GM19043 (cell line): ENCODE results near the gene UBE2G2.

Experiments
- ATAC-seq: cut with Tn5 transposase; IDR thresholded peaks from one replicate; pipeline ENCODE4 v1.9.1; 2021; ENCODE audit warnings: low read depth; ENCODE audit not compliant: unreplicated experiment

Gene UBE2G2

DNA sequence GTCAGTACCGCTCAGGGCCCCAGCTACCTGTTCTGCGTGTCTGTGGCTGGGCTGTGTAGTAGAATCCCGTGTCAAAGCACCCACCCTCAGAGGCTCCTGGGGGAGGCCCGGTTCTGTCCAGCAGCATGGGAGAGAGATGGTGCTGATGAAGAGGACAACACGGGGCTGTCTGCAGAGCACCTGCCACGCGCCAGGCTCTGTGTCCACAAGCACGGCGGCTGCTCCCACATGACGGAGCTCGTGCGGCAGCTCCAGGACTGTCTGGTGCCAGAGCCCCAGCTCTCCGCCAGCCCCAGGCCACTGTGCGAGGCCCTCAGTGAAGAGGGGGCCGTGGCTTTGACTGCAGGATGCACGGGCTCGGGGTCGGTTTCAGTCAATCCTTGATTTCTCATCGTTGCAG is 48.3 kb downstream of the UBE2G2 start:
- ATAC-seq = no peak

DNA sequence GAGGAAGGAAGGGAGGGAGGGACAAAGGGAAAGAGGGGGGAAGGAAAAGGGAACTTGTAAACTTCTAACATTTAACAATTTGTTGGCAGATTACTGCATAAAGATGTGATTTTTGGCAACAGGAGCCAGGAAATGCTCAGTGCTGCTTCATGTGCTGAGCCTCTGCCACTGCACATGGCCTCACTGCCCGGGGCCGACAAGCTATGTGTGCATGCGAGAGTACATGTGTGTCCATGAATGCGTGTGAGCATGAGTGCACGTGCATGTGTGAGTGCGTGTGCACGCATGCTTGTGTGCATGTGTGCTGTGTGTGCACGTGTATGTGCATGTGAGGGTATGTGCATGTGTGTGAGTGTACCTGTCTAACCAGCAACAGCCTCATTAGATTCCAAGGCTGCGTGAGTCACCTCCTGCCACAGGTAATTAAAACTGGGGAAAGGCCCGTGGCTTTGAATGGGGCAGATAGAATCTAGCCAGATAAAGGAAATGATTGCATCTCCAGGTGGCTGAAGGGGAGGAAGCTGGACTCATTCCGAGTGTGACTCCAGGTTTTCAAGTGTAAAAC is 48.9 kb downstream of the UBE2G2 start:
- no peak for ATAC-seq

DNA sequence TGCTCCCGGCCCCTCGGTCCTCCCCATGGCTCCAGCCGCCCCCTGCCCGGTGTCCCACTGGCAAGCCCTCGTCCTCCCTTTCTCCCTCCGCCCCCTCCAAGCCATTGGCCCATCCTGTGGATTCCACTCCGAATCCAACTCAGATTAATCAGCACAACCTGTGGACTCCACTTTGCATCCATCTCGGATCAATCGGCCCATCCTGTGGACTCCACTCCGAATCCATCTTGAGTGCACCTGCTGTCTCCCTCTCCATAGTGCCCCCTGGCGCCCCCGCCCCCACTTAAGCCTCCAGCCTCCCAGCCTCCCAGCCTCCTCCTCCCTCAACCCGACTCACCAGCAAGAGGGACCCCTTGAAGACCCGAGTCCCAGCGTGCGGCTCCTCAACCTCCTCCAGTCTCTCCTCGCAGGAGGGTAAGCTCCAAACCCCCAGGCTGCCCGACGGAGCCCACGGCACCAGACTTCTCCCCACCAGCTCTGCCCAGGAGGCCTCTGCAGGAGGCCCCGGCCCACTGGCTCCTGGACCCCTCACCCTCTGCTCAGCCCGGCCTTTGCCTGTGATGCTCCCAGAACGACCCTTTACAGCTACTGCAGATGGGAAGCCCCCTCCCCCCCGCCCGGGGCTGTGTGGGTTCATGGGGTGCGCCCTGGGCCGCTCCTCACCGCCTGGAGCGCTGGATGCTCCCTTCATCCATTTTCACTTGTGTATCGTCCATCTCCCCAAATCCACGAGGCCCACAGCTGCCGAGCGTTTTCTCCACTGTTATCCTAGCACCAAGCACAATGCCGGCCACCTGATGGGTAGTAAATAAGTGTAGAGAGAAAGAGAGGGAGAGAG is 49.6 kb downstream of the UBE2G2 start:
- ATAC-seq = no peak

DNA sequence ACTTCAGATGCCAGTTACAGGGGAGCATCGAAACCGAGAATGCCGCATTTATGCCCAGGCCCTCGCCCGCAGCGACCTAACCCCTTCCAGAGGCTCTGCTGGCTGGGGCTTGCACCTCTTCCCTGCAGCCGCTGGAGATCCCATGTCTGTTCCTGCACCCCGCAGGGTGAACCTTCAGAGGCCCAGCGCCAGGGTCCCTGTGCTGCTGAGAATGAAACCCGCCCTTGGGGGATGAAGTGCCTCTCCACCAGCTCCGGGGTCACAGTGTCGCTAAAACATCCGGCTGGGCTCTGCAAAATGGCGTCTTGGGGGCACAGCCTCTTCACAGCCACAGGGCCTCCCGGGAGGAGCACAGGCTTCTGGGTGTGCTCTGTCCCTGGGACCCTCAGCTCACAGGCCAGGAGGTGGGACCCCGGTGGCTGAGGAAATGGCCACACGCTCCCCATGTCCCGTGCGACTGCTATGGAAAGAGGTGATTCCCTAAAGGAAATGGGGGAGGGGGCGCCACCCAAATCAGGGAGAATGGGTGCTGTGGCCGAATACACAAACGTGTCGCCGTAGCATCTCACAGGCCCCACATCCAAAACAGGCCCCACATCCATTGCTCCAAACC is 50.3 kb downstream of the UBE2G2 start:
- ATAC-seq = no peak

DNA sequence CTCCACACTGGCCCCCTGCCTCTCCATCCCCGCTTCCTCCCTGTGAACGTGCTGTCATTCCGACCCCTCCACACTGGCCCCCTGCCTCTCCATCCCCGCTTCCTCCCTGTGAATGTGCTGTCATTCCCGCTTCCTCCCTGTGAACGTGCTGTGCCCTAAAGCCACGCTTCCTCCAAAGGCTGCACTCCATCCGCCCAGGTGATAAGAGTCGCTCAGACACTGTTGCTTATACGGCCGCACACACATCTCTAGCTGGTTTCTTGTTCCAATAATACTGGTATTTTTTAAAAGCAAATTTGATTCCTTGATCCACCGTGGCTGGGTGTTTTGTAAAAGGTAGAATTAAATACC is 51.0 kb downstream of the UBE2G2 start:
- no peak for ATAC-seq

DNA sequence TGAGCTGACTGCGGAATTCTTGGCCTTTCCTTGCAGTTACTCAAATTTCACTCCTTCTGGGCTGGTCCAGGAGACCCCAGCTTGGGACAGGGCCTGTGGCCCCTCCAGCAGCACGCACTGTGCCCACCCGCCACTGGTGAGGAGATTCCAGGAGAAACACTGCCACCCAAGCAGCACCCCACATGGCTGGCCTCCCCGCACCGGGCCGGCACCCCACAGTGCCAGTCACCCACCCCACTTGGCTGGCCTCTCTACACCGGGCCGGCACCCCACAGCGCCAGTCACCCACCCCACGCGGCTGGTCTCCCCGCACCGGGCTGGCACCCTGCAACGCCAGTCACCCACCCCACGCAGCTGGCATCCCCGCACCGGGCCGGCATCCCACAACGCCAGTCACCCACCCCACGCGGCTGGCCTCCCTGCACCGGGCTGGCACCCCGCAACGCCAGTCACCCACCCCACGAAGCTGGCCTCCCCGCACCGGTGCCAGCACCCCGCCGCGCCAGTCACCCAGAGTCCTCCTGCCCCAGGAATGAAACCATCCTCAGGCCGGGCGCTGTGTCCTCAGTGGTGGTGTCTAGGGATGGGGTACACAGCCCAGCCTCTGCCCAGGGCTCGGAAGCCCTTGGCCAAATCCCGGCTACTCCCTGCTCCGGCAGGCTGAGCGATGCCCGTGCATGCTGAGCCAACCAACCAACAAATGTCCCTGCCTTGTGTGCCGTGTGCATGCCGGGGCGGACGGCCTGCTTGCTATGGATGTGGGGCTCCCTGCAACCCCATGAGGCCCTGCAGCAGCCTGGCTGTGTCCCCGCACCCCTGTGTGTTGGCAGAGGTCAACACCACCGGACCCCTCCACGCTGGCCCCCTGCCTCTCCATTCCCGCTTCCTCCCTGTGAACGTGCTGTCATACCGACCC is 51.6 kb downstream of the UBE2G2 start:
- ATAC-seq = no peak

DNA sequence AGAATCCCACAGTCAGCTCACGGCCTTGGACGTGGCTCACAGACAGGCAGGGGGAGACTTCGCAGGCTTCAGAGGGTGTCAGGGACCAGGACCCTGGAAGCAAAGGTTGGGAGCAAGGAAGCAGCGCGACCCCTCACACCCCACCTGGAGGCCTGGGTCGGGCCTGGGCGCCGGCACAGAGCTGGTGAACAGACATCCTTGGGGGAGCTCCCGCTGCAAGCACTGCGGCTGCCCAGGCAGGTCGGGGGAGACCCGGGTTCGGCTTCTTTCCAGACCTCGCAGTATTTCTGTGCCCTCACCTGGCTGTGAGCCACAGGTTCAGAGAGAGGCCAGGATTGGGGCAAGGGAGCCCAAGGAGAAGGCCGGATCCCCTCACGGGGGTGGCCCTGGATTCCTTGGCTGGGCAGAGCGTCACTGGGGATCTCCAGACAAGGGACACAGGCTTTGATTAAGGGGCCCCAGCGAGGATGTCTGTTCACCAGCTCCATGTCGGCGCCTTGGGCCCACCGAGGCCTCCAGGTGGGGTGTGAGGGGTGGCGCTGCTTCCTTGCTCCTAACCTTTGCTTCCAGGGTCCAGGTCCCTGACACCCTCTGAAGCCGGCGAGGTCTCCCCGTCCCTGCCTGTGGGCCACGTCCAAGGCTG is 52.4 kb downstream of the UBE2G2 start:
- ATAC-seq = no peak

DNA sequence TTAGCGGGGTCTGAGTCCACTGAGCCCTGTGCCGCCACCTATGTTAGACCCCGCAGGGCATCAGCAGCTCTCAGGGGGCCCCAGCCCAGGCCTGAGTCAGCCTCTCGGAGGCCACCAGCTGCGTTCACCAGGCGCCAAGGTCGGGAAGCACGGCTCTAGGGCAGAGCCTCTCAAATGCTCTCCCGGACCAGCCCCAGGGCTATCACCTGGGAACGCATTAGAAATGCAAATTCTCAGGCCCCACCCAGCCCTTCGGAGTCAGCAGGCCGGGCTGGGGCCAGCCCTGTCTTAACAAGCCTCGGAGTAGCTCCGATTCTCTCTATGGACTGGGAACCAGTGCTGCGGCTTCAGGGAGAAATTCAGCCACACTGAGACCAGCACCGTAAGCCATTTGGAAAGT is 53.0 kb downstream of the UBE2G2 start:
- no peak for ATAC-seq

DNA sequence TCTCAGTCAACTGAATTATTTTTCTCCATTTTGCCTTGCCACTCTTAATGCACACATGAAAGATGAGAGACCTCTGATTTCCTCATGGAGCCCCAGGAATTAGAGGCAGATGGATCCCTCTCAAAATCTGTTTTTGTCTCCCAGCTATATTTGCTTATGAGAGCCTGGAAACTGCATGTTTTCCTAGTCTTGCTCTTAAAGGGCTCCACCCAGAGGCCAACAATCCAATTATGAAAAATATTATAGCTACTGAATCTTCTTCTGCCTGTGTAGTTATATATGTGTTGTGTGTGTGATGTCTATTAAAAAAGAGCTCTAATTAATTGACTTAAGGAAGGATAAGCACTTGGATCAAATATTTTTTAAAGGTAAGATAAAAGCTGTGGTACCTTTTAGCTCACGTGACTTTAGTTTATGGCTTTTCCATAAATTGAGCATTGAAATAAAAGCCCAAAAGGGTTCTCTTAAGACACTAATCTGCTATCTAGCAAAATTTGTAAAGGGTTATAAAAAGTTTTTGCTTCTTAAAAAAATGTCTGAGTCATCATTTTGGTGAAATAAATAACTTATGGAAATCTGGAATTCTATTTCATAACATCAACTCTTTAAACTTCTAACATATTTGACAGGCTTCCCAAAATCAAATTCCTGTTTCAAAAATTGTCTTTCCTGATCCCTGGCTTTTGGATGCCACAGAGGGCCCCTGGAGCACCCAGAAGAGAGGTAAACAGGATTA is 59.0 kb downstream of the UBE2G2 start:
- no peak for ATAC-seq

DNA sequence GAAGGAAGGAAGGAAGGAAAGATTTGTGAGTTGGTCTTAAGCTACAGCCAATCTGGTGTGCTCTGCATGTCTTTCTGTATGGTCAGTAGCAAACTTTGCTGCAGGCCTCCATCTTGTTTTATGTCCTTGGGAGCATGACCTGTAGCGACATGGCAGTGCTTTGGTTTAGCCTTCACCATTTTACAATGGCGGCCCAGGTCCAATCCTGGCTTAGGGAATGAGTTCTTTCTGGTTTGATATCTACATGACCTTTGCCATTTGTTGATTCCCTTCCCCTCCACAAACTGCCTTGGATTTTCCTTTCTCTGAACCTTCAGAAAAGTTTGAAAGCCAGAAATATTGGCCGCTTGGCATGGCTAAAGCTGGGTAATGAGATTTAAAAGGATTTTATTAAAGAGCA is 59.7 kb downstream of the UBE2G2 start:
- no peak for ATAC-seq

DNA sequence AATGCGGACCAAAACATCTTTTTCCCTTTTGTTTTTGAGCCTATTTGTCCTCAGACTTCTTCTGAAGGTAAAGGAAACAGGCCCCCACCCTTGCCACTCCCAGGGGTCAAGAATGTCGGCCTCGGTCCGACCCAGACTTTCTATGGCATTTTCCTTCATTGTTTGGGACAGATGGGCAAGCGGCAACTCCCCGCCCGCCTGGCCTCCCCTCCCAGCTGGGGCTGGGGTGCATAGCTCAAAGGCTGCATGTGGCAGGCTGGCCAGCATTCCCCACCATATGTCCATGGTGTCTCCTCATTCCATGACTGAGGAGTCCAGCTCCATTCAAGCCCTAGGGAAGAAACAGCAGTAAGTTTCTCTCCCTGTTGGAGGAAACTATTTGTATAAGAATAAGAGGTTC is 60.9 kb downstream of the UBE2G2 start:
- no peak for ATAC-seq

DNA sequence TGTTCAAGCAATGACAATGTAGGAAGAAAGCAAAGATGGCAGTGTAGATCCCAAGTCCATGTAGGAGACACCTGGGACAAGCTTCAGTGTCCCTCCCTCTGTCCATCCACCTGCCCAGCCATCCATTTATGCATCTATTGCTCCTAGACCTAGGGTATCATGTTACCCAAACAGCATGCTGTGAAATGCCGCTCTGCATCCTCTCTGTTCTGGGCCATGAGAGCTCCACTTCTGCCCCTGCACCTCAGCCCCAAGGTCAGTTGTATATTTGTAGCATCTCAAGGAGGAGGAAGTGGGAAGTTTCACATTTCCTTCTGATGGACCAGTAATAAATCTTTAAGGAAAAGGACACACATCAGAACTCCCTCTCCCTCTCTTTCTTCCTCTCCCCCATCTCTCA is 62.3 kb downstream of the UBE2G2 start:
- no peak for ATAC-seq

DNA sequence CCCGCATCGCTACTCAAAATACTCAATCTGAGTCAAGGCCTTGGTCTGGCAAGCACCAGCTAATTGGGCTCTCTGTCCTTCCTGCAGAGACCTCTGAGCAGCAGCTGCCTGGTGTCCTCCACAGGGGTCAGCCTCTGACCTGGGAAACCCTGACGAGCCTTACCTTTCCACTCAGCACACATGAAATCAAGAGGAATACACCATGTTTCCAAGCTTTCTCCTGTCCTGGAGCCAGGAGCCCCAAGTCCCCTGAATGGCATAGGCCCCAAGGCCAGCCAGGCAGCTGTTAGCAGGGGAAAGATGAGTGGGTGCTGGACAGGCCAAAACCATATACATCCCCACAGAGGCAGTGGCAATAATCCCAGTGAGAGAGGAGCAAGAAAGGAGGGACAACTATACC is 63.0 kb downstream of the UBE2G2 start:
- no peak for ATAC-seq

DNA sequence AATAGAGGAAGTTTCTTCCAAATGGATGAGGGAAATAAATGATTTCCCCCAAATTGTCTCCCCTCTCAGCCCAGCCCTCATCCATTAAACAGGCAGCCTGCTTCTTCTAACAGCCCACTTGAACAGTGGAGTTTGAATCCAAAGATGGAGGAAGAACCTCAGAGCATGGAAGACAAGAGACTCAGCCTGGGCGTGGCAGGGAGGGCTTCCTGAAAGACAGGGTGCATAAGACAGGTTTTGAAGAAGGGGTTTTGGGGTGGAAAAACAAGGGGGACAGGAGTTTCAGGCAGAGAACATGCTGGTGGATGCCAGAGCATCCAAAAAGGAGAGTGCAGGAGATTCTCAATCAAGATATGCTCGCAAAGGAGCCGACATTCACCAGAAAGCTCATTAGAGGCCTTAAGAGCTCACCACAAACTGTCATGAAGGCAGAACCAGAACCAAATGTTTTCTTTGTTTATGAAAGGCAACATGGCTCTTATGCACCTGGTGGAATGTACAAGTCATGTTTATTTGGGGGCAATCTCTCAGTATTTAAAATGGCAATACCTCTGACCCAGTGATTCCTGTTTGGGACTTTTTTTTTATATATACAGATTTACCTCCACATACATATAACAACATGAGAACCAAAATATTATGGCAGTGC is 63.8 kb downstream of the UBE2G2 start:
- ATAC-seq = no peak

DNA sequence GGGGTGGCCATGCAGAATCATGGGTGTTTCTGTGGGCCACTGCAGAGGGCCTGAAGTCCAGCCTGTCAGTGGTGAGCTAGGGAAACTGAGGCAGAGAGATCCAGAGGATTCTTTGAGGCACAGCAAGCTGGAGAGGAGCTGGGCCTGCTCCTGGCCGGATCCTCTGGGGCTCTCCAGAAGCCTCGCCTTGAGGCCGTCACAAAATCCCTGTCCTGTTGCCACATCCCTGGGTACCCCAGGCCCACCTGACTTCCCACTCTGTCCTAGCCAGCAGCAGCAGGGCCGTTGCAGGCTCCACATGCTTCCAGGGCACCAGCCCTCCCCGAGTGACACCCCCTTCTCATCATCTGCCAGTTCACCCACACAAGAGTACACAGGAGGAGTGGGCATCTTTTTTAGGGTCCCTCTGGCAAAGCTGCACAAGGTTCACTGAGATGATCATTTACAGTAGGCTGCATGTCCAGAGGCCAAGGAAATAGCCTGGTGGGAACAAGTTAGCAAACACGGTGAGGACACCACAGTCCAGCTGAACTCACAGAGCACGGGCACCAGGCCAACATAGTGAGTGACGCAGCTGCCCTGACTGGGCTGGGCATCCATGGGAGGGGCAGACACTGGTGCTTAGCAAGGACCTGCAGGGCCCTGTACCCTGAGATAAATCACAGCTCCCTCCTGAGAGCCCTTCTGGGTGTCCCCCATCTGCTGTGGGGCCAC is 65.2 kb downstream of the UBE2G2 start:
- ATAC-seq = no peak

DNA sequence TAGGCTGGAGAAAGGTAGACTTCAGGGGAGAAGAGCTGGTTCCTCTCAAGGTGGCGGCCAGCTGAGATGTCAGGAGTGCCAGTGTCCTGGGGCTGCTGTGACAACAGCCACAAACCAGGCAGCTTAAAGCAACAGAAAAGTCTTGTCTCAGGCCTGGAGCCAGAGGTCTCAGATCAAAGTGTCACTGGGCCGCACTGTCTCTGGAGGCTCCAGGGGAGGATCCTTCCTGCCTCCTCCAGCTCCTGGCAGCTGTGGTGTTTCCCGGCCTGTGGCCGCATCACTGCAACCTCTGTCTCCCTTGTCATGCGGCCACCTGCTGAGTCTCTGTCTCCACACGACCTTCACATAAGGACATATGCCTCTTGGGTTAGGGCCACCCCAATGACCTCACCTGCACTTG is 65.8 kb downstream of the UBE2G2 start:
- no peak for ATAC-seq

DNA sequence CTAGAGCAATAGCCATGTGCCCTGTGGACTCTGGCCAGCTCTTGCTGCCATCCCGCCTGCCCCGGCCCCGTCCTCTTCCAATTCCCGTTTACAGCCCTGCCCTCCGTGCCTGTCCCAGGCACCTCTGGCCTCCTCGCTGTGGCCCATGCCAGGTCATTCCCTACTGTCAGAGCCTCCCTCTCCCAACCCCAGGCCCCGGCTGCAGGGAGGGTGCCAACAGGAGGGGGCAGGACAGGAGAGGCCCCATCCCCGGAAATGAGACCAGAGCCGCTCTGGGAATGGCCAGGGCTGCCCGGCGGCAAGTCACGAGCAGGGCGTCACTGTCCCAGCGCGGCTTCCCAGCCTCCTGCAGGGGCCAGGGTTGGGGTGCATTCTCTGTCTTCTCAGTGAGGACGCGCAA is 66.8 kb downstream of the UBE2G2 start:
- no peak for ATAC-seq

DNA sequence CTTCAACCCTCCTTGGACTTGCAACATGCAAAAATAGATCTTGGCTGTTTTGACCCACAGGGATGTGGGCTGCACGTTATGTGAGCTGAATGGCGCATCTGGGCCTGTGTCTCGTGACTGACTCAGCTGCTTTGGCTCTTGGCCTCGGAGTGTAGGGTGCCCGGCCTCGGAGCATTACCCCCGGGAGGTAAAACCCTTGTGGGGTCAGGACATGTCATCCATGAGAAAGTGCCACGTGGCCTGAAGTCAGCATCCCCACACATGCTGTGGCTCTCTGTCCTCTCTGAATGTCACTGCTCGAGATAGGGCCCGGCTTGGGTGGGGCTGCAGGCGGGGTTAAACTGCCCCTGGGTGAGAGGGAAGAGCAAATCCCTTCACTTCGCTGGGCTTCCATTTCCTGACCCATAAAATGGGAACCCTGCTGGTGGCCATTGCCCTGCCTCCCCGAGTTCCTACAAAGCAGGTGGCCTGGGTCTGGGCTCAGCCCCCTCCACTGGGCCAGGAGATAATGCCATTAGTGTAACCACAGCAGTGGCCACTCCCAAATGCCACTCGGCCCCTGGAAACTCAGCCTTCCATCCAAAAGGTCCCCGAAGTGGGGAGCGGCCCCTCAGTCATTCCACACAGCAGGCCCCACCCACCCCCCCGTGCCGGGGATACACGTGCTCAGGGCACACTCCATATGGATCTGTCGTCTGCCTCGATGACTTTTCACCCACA is 67.4 kb downstream of the UBE2G2 start:
- no peak for ATAC-seq
